ENCODE results near the gene CPNE5. TPM values are rescaled to one million over a fixed set of nuclear protein-coding genes. Genes with fewer than 3 reads are reported as not detected.
A peak's percentile ranks its signal among the peaks of the same experiment; 100 is the strongest.

CPNE5 gene
- total and polyA plus RNA-seq, 4 donors: 0.20 to 13.1 (median 7.9) TPM; not detected in 1

GRCh38 chr6:36760685-36761435 lies 78.4 kb downstream of the CPNE5 start:
- Histone ChIP-seq H3K4me1 (ENCODE audit: control insufficient read depth in 1 of 2, insufficient read depth in 2 of 2, low read length in 2 of 2) (no peaks in the 10 kb centered on the region), H3K4me3 (ENCODE audit: low read length in 2 of 2) (no peak overlapping the region), H3K36me3 (ENCODE audit: control insufficient read depth in 1 of 2, insufficient read depth in 2 of 2, low read length in 1 of 2) (no peaks in the 10 kb centered on the region), H3K27me3 (ENCODE audit: control insufficient read depth in 1 of 2, insufficient read depth in 2 of 2, low read length in 1 of 2) (no peaks in the 10 kb centered on the region), H3K27ac (ENCODE audit: low read depth in 1 of 2, low read length in 2 of 2) (no peak overlapping the region), H3K9me3 (ENCODE audit: control insufficient read depth, low read length) (no peaks in the 10 kb centered on the region)
- ATAC-seq (ENCODE audit: low FRiP score): no peak
- DNase-seq: no peak
- intact Hi-C loops (cut with DNase I): loop anchor here in 1 of 2 donors (5.0 kb wide), 1 partner anchor 446 kb away; no protein-coding TSS in a partner anchor
- WGBS, 2 donors: 87 to 92% methylated on average over 11 of the region's 11 CpGs

- Histone ChIP-seq H3K4me3 (ENCODE audit: low read length in 2 of 2) (no peak overlapping the region), H3K36me3 (ENCODE audit: control insufficient read depth in 1 of 2, insufficient read depth in 2 of 2, low read length in 1 of 2) (no peaks in the 10 kb centered on the region), H3K4me1 (ENCODE audit: control insufficient read depth in 1 of 2, insufficient read depth in 2 of 2, low read length in 2 of 2) (no peaks in the 10 kb centered on the region), H3K27me3 (ENCODE audit: control insufficient read depth in 1 of 2, insufficient read depth in 2 of 2, low read length in 1 of 2) (no peaks in the 10 kb centered on the region), H3K27ac (ENCODE audit: low read depth in 1 of 2, low read length in 2 of 2) (no peak overlapping the region), H3K9me3 (ENCODE audit: control insufficient read depth, low read length) (no peaks in the 10 kb centered on the region)
- ATAC-seq (ENCODE audit: low FRiP score): peak; percentile 93
- intact Hi-C loops (cut with DNase I): loop anchor here (2.0 to 5.0 kb wide), 3 partner anchors 67 to 144 kb away; no protein-coding TSS in a partner anchor
- WGBS, 2 donors: 8 to 9% methylated on average over 8 of the region's 8 CpGs
- peak; percentile 90 to 95 for DNase-seq
Measured at GRCh38 chr6:36759148-36759759, 80.0 kb downstream of the CPNE5 start.

GRCh38 chr6:36758516-36759147 lies 80.6 kb downstream of the CPNE5 start:
- intact Hi-C loops (cut with DNase I): loop anchor here (2.0 to 5.0 kb wide), 3 partner anchors 66 to 144 kb away; no protein-coding TSS in a partner anchor
- no peak overlapping the region for H3K4me3 ChIP-seq (ENCODE audit: low read length in 2 of 2)
- WGBS, 2 donors: 62 to 66% methylated on average over 15 of the region's 15 CpGs
- ATAC-seq (ENCODE audit: low FRiP score): no peak
- no peak overlapping the region for H3K27ac ChIP-seq (ENCODE audit: low read depth in 1 of 2, low read length in 2 of 2)
- H3K27me3 ChIP-seq (ENCODE audit: control insufficient read depth in 1 of 2, insufficient read depth in 2 of 2, low read length in 1 of 2): no peaks in the 10 kb centered on the region
- no peaks in the 10 kb centered on the region for H3K4me1 ChIP-seq (ENCODE audit: control insufficient read depth in 1 of 2, insufficient read depth in 2 of 2, low read length in 2 of 2)
- DNase-seq: no peak
- no peaks in the 10 kb centered on the region for H3K9me3 ChIP-seq (ENCODE audit: control insufficient read depth, low read length)
- H3K36me3 ChIP-seq (ENCODE audit: control insufficient read depth in 1 of 2, insufficient read depth in 2 of 2, low read length in 1 of 2): no peaks in the 10 kb centered on the region

DNA sequence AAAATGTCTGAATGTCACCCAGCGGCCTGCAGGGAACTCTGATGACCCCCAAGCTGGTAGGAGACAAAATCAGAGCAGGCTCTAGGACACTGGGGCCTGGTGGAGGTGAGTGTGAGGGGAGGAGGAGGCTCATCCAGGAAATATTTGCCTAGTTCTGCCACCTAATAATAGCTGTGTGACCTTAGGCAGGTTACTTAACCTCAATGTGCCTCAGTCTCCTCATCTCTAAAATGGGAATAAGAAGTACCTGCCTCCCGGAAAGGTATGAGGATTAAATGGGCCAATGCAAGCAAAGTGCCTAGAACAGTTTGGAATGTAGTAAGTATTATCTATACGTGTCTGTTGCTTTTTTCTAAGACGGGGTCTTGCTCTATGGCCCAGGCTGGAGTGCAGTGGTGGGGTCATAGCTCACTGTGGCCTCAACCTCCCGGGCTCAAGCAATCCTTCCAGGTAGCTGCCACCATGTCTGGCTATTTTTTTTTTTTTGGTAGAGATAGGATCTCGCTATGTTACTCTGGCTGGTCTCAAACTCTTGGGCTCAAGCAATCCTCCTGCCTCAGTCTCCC lies 81.2 kb downstream of the CPNE5 start:
- DNase-seq: no peak
- Histone ChIP-seq H3K9me3 (ENCODE audit: control insufficient read depth, low read length) (no peaks in the 10 kb centered on the region), H3K36me3 (ENCODE audit: control insufficient read depth in 1 of 2, insufficient read depth in 2 of 2, low read length in 1 of 2) (no peaks in the 10 kb centered on the region), H3K27ac (ENCODE audit: low read depth in 1 of 2, low read length in 2 of 2) (no peak overlapping the region), H3K4me1 (ENCODE audit: control insufficient read depth in 1 of 2, insufficient read depth in 2 of 2, low read length in 2 of 2) (no peaks in the 10 kb centered on the region), H3K4me3 (ENCODE audit: low read length in 2 of 2) (no peak overlapping the region), H3K27me3 (ENCODE audit: control insufficient read depth in 1 of 2, insufficient read depth in 2 of 2, low read length in 1 of 2) (no peaks in the 10 kb centered on the region)
- intact Hi-C loops (cut with DNase I): loop anchor here (2.0 to 5.0 kb wide), 4 partner anchors 33 to 143 kb away; no protein-coding TSS in a partner anchor
- no peak for ATAC-seq (ENCODE audit: low FRiP score)
- WGBS, 2 donors: 79 to 88% methylated on average over 6 of the region's 6 CpGs

DNA sequence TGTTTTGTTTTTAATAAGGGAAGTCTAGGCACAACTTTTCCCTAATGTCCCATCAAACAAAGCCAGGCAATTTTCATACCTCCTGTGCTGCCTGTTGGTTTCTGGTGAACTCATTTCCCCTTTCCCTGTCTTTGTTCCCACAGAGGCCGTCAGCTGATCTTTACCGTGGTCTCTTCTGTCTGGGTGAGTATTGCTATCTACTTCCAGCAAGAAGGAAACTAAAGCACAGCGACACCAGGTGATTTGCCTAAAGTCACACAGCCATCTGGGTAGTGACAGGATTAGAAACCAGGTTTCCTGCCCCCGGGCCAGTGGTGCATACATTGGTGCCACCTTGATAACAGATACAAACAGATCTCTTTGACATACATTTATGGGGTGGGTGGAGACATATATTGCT lies 82.0 kb downstream of the CPNE5 start:
- Histone ChIP-seq H3K36me3 (ENCODE audit: control insufficient read depth in 1 of 2, insufficient read depth in 2 of 2, low read length in 1 of 2) (no peaks in the 10 kb centered on the region), H3K4me3 (ENCODE audit: low read length in 2 of 2) (no peak overlapping the region), H3K27me3 (ENCODE audit: control insufficient read depth in 1 of 2, insufficient read depth in 2 of 2, low read length in 1 of 2) (no peaks in the 10 kb centered on the region), H3K9me3 (ENCODE audit: control insufficient read depth, low read length) (no peaks in the 10 kb centered on the region), H3K27ac (ENCODE audit: low read depth in 1 of 2, low read length in 2 of 2) (no peak overlapping the region), H3K4me1 (ENCODE audit: control insufficient read depth in 1 of 2, insufficient read depth in 2 of 2, low read length in 2 of 2) (no peaks in the 10 kb centered on the region)
- ATAC-seq (ENCODE audit: low FRiP score): no peak
- WGBS, 2 donors: 92 to 95% methylated on average over 4 of the region's 4 CpGs
- intact Hi-C loops (cut with DNase I): loop anchor here in 1 of 2 donors (2.0 to 5.0 kb wide), 2 partner anchors 32 to 65 kb away; no protein-coding TSS in a partner anchor
- DNase-seq: no peak

DNA sequence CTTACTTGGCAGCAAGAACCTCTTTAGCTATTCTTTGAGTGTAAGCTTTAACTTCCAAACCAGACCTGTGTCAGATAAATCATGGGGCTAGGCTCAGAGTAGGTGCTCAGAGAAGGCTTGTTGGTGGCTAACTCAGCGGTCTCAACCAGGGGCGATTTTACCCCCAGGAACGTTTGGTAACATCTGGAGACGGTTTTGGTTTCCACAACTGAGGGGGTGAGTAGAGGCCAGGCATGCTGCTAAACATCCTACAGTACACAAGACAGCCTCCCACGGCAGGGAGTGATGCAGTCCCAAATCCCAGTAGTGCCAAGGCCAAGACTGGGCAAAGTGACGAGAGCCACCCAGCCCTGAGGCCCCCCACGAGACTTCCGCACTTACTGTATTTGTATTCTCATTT lies 82.5 kb downstream of the CPNE5 start:
- no peaks in the 10 kb centered on the region for H3K27me3 ChIP-seq (ENCODE audit: control insufficient read depth in 1 of 2, insufficient read depth in 2 of 2, low read length in 1 of 2)
- H3K4me3 ChIP-seq (ENCODE audit: low read length in 2 of 2): no peak overlapping the region
- ATAC-seq (ENCODE audit: low FRiP score) (no peak), DNase-seq (no peak)
- no peaks in the 10 kb centered on the region for H3K9me3 ChIP-seq (ENCODE audit: control insufficient read depth, low read length)
- H3K27ac ChIP-seq (ENCODE audit: low read depth in 1 of 2, low read length in 2 of 2): no peak overlapping the region
- H3K4me1 ChIP-seq (ENCODE audit: control insufficient read depth in 1 of 2, insufficient read depth in 2 of 2, low read length in 2 of 2): no peaks in the 10 kb centered on the region
- intact Hi-C loops (cut with DNase I): loop anchor here in 1 of 2 donors (2.0 to 5.0 kb wide), 2 partner anchors 32 to 64 kb away; no protein-coding TSS in a partner anchor
- WGBS, 2 donors: 81 to 87% methylated on average over 8 of the region's 8 CpGs
- H3K36me3 ChIP-seq (ENCODE audit: control insufficient read depth in 1 of 2, insufficient read depth in 2 of 2, low read length in 1 of 2): no peaks in the 10 kb centered on the region

DNA sequence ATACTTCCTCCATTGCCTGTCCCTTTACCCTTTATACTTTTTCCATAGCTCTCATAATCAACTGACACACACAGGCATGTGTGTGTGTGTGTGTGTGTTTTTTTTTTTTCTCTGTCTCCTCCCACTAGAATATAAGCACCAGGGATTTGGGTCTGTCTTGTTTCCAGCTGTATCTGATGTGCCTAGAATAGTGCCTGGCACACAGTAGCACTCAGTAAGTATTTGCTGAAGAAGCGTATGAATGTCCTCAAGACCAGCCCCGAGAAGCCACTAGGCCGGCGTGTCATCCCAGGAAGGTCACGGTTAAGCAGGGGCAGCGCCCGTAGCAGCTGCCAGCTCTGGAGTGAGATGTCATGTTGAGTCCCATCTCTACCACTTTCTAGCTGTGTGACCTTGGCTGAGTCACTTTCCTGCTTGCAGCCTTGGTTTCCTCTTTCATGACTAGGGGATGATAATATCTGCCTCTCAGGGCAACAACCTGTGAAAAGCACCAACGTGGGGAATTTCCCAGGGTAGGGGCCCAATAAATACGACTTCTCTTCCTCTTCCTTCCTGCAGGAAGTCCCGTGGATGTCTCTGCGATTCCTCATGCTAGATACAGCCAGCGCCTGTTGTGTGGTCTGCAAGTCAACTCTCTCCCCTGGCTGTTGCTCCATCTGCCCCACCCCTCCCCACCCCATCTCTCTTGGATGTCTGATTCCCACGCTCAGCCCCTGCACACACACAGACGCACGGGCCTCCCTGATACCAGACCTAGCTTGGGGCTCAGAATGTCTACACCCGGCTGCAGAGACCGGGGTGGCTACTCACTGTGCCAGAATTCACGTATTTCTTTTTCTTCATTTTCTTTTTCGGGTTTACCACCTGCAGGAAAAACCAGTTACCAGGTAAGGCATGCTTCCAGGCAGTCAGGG lies 83.6 kb downstream of the CPNE5 start:
- intact Hi-C loops (cut with DNase I): loop anchor here in 1 of 2 donors (2.0 to 5.0 kb wide), 2 partner anchors 31 to 63 kb away; no protein-coding TSS in a partner anchor
- 89 to 91% methylated on average over 19 of the region's 19 CpGs for WGBS, 2 donors
- H3K27ac ChIP-seq (ENCODE audit: low read depth in 1 of 2, low read length in 2 of 2): no peak overlapping the region

More for the DNA sequence above, 83.6 kb downstream of the CPNE5 start:
- Histone ChIP-seq H3K9me3 (ENCODE audit: control insufficient read depth, low read length) (no peaks in the 10 kb centered on the region), H3K4me3 (ENCODE audit: low read length in 2 of 2) (no peak overlapping the region), H3K4me1 (ENCODE audit: control insufficient read depth in 1 of 2, insufficient read depth in 2 of 2, low read length in 2 of 2) (no peaks in the 10 kb centered on the region), H3K27me3 (ENCODE audit: control insufficient read depth in 1 of 2, insufficient read depth in 2 of 2, low read length in 1 of 2) (no peaks in the 10 kb centered on the region), H3K36me3 (ENCODE audit: control insufficient read depth in 1 of 2, insufficient read depth in 2 of 2, low read length in 1 of 2) (no peaks in the 10 kb centered on the region)
- no peak for DNase-seq
- ATAC-seq (ENCODE audit: low FRiP score): no peak

Measured in aorta (tissue), 5 donors.